A673 (cell line): ENCODE results near the gene EXOC6.

Experiments used
- EZH2 ChIP-seq: fragments of 200-600 bp; sonication (generic); IDR thresholded peaks from 2 replicates; pipeline ENCODE4 v1.6.1; 2017; ENCODE audit warnings: borderline replicate concordance, low read depth, mild to moderate bottlenecking, mixed read lengths, antibody characterized with exemption, low read length; ENCODE audit not compliant: poor library complexity, severe bottlenecking
- TF ChIP-seq, protein P1 (sequence below): fragments of 300-800, 200-600 bp; sonication (generic); conservative IDR thresholded peaks from 2 replicates; pipeline ENCODE4 v1.5.1; 2017; ENCODE audit warnings: low read depth, mild to moderate bottlenecking, antibody characterized with exemption, low read length, moderate library complexity, mixed read lengths

DNA sequence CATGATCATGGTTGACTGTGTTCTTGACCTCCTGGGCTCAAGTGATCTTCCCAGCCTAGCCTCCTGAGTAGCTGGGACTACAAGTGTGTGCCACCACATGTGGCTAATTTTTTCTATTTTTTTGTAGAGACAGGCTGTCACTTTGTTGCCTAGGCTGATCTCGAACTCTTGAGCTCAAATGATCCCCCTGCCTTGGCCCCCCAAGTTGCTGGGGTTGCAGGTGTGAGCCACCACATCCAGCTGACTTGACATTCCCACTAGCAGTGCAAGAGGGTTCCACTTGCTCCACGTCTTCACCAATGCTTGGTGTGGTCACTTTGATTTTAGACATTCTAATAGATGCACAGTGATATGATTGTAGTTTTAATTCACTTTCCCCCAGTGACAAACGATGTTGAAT, 250.5 kb downstream of the EXOC6 start:
- TF ChIP-seq, protein P1, sequence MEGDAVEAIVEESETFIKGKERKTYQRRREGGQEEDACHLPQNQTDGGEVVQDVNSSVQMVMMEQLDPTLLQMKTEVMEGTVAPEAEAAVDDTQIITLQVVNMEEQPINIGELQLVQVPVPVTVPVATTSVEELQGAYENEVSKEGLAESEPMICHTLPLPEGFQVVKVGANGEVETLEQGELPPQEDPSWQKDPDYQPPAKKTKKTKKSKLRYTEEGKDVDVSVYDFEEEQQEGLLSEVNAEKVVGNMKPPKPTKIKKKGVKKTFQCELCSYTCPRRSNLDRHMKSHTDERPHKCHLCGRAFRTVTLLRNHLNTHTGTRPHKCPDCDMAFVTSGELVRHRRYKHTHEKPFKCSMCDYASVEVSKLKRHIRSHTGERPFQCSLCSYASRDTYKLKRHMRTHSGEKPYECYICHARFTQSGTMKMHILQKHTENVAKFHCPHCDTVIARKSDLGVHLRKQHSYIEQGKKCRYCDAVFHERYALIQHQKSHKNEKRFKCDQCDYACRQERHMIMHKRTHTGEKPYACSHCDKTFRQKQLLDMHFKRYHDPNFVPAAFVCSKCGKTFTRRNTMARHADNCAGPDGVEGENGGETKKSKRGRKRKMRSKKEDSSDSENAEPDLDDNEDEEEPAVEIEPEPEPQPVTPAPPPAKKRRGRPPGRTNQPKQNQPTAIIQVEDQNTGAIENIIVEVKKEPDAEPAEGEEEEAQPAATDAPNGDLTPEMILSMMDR: no peak
- TF ChIP-seq EZH2: no peak
